GM19452 (cell line): Measurements from ENCODE around the gene KCNA3.

Experiments used
- ATAC-seq: cut with Tn5 transposase; IDR thresholded peaks from one replicate; pipeline ENCODE4 v1.9.1; 2021; ENCODE audit not compliant: unreplicated experiment

KCNA3 gene

DNA sequence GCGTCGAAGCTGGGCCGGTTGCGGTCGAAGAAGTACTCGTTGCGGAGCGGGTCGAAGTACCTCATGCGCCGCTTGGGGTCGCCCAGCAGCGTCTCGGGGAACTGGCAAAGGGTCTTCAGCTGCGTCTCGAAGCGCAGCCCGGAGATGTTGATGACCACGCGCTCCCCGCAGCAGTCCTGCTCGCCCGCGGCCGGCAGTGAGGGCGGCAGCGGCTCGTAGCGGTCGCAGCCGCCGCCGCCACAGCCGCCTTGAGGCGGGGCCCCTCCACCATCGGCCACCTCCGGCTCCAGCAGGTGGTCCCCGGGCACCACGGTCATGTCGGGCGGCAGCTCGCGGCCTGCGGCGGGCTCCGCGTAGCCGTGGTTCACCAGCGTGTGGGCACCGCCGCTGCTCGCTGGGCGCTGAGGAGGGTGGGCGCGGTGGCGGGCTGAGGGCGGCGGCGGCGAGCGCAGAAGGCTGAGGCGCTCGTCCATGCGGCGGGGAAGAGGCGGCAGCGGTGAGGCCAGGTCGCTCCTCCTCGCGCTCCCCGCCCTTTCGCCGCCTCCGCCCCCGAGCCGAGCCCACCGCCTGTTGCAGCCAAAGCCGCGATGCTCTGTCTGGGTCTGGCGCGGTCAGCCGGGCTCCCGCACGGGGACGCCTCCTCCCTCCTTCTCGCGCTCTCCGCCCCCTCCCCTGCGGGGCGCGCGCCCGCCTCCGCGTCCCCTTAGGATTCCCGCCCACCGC, at the start of gene KCNA3:
Gene KCNA3 (minus strand): TSS at position 604 of the 723 bp plus-strand sequence. CDS start 131 bp downstream, at position 473.
- no peak for ATAC-seq

GRCh38 chr1:110722807-110723206, 48.1 kb upstream of the KCNA3 start:
- no peak for ATAC-seq

DNA sequence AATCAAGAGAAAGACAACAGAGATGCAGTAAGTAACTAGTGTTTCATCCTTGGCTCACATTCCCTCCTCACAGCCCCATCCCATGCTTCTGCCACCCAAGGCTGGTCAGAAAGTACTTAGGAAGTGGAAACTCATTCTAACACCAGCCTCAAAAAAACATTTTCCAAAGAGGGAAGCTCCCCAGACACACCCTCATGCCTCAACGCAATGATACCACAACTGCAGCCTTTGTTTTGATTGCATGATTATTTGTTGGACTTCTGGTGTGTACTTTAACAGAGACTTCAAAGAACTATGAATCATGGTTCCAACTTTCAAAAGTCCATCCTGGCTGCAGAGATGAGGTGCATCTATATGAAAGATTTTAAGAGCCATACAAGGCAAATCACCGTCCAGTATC, 45.2 kb upstream of the KCNA3 start:
- no peak for ATAC-seq

- ATAC-seq = no peak
Observed at GRCh38 chr1:110718452-110718851, 43.7 kb upstream of the KCNA3 start.

- ATAC-seq = no peak
Observed at GRCh38 chr1:110717179-110717578, 42.4 kb upstream of the KCNA3 start.

DNA sequence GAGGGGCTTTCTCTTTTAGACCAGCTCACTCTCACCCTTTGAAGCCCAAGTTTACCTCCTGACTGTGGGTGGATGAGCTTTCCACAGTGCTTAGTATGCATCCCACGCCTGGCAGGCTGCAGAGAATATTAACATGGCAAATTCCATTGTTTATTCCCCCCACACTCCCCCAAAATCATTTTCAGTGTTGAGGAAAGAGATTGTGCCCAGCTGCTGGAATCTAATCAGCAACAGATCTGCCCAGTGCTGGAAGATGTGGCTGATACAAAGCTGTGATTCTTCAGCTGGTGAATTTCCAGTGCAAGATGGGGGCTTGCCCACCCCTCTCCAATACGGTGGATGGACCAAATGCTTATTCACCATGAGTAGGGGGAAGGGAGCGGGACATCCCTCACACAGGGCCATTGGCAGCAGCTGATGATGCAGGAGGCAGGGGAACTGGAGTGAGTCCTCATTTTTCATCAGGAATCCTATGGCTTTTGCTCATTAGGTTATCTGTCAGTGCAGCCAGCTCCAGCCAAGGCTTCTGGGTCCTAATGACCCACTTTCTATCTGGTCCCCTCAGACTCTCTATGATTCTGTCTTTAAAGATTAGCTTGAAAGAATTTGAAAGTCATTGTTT, 39.7 kb upstream of the KCNA3 start:
- ATAC-seq = no peak

DNA sequence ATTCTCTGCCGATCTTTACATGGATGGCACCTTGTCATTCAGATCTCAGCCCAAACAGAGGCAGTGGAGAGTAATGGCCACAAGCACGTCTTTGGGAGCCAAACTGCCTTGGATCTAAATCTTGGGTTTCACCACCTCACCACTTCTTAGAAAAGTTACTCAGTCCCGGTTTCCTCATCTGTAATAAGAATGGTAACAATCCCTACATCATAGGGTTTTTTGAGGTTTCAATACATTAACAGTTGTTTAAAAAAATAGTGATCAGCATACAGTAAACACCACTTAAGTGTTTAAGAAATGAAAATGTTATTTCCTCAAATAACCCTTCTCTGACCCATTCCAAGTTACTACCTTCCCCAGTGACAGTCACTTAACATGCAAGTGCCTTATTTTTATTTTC, 38.5 kb upstream of the KCNA3 start:
- ATAC-seq = no peak

GRCh38 chr1:110710314-110710713, 35.6 kb upstream of the KCNA3 start:
- ATAC-seq = no peak

GRCh38 chr1:110708974-110709440, 34.3 kb upstream of the KCNA3 start:
- no peak for ATAC-seq

DNA sequence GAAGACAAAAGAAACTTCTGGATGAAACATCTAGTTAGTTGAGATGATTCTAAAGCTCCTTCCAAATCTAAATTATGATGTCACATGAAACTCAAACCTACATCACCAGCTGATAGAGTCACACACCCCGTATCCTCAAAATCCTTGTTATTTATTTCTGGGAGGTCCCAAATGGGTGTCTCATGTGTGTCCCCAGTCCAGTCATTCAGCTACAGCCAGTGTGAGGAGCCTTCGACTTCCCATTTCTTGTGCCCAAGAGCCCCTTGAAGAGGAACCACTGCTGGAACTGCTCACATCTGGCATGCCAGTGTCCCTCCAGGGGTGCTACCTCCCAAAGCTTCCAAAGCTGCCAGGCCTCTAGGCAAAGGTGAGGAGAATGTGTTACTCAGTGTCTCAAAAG, 32.5 kb upstream of the KCNA3 start:
- ATAC-seq = no peak

DNA sequence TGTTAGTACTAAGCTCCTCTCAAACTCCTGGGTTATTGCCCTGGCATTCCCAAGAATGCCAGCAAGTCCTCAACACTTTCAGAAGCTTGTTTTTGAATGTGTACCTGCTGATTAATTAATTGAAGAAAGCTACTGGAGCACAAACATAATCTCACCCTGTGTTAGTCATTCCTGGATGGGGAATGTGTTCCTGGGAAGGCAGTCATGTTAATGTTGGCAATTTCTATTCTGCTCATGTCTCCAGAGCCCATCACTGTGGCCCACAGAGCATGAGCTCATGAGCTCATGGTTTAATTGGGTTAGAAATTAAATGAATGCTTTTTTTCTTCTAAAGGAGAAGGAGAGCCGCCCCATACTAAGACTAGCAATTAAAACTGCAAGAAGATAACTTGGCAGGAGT, 31.9 kb upstream of the KCNA3 start:
- no peak for ATAC-seq

DNA sequence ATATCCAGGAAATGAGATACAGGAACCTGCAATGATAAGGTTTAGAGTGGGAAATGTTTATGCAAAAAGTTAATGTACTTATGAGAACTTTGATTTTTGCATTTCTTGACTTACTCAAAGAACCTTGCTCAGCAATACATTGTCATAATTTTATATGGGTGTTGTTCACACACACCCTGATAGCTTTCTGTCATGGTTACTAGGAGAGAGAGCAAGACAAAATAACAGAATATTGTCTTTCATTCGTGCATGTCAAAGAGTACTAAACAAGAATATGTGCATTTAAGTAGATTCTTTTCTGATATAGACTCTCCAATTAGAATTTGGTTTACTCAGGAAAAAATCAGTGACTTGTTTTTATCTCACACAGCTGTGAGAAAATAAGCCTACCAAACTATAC, 27.5 kb upstream of the KCNA3 start:
- no peak for ATAC-seq

DNA sequence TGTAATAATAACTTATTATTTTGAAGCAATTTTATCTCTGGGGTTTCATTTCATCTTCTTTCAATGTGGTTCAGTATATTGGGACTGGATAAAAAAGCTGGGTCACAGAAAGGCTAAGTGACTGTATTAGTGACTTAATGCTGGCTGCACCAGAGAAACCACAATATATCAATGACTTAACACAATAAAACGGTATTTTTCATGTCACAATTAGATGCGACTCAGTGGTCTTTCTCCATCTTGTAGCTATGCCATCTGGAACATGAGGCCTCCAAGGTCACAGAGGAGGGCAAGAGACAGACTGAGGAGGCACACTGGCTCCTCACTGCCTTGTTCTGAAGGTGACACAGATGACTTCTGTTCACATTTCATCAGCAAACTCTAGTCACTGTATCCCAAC, 26.0 kb upstream of the KCNA3 start:
- no peak for ATAC-seq

- no peak for ATAC-seq
Observed at GRCh38 chr1:110697606-110698005, 22.9 kb upstream of the KCNA3 start.

DNA sequence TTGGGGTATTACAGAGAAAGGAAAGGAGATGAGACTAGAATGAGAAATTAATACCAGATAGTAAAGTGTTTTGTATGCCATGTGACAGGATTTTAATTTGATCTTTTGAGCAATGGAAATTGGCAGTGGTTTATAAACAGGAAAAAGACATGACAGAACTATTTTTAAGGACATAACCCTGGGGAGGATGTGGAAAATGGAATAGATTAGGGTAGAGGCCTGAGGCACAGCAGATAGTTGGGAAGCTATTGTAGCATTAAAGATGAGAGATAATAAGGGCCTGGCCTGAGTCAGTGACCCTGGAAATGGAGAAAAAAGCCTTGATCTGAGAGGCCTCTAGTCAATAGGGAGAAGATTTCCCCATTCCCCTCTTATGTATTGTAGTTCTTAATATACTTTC, 22.1 kb upstream of the KCNA3 start:
- ATAC-seq = no peak

GRCh38 chr1:110690709-110691365, 16.1 kb upstream of the KCNA3 start:
- ATAC-seq = no peak

- no peak for ATAC-seq
Observed at GRCh38 chr1:110689868-110690267, 15.1 kb upstream of the KCNA3 start.

- ATAC-seq = no peak
Observed at GRCh38 chr1:110688514-110688913, 13.8 kb upstream of the KCNA3 start.

GRCh38 chr1:110687250-110687649, 12.5 kb upstream of the KCNA3 start:
- ATAC-seq = no peak

GRCh38 chr1:110686188-110686587, 11.4 kb upstream of the KCNA3 start:
- no peak for ATAC-seq

- no peak for ATAC-seq
Observed at GRCh38 chr1:110684491-110684890, 9.8 kb upstream of the KCNA3 start.

- no peak for ATAC-seq
Observed at GRCh38 chr1:110682898-110683297, 8.2 kb upstream of the KCNA3 start.
